IMR-90 (cell line): ENCODE measurements around the gene SLC22A14. TPM values are rescaled to one million over a fixed set of nuclear protein-coding genes. Genes with fewer than 3 reads are reported as not detected.
A peak's percentile ranks its signal among the peaks of the same experiment; 100 is the strongest.

Experiments used
- ATAC-seq: fragments of 200-7000 bp; cut with Tn5 transposase; 2 replicates; pipeline ENCODE4 v1.9.1; 2020; ENCODE audit warnings: low read depth, mild to moderate bottlenecking, moderate library complexity
- BruUV-seq: library from RNA; stranded (reverse); fragments of 400-500 nt; replicated peaks from 2 replicates; lab custom pipeline; 2021; lab: Mats Ljungman, UMichigan
- CTCF ChIA-PET: fragments of 300-600 bp; formaldehyde crosslinking; extraction: SDS; loops from one replicate; lab custom pipeline; 2021; ENCODE audit warnings: antibody characterized with exemption; lab: Yijun Ruan, JAX
- POLR2A ChIA-PET: fragments of 300-600 bp; sonication (Branson Sonifier 250); formaldehyde crosslinking; loops from one replicate; lab custom pipeline; 2022; ENCODE audit warnings: antibody characterized with exemption; ENCODE audit not compliant: unreplicated experiment; lab: Charles Lee
- DNase-seq: peaks from one replicate; pipeline ENCODE4 v3.0.0; 2013
- H2AFZ ChIP-seq: replicated peaks from 2 replicates; pipeline ENCODE3; 2013; ENCODE audit warnings: low read length, mild to moderate bottlenecking; ENCODE audit not compliant: poor library complexity
- H2AK5ac ChIP-seq: 2 replicates; pipeline ENCODE4 v1.6.1; 2013; ENCODE audit warnings: low read depth, low read length, inconsistent platforms
- H2AK9ac ChIP-seq: replicated peaks from 2 replicates; pipeline ENCODE3; 2013; ENCODE audit warnings: mild to moderate bottlenecking, low read depth, low read length, moderate library complexity; ENCODE audit not compliant: poor library complexity
- H2BK120ac ChIP-seq: 2 replicates; pipeline ENCODE4 v1.6.1; 2013; ENCODE audit warnings: low read depth, low read length, inconsistent platforms
- H2BK15ac ChIP-seq: 3 replicates; pipeline ENCODE4 v1.6.1; 2013; ENCODE audit warnings: low read depth, low read length, inconsistent platforms
- H2BK20ac ChIP-seq: 2 replicates; pipeline ENCODE4 v1.6.1; 2013; ENCODE audit warnings: low read depth, mild to moderate bottlenecking, inconsistent platforms, low read length, moderate library complexity
- H2BK5ac ChIP-seq: 2 replicates; pipeline ENCODE4 v1.6.1; 2013; ENCODE audit warnings: mild to moderate bottlenecking, low read depth, low read length, inconsistent platforms; ENCODE audit not compliant: poor library complexity, severe bottlenecking
- H3K14ac ChIP-seq: replicated peaks from 2 replicates; pipeline ENCODE4 v1.6.1; 2013; ENCODE audit warnings: low read depth, low read length, inconsistent platforms
- H3K18ac ChIP-seq: 2 replicates; pipeline ENCODE4 v1.6.1; 2013; ENCODE audit warnings: low read depth, low read length, control low read depth
- H3K23ac ChIP-seq: 2 replicates; pipeline ENCODE4 v1.6.1; 2013; ENCODE audit warnings: low read depth, low read length, inconsistent platforms
- H3K27ac ChIP-seq: 2 replicates; pipeline ENCODE4 v1.5.1; 2013; ENCODE audit warnings: mild to moderate bottlenecking, control low read depth, low read length; ENCODE audit not compliant: insufficient read depth
- H3K27me3 ChIP-seq: 2 replicates; pipeline ENCODE4 v1.6.1; 2013; ENCODE audit warnings: low read length; ENCODE audit not compliant: control insufficient read depth, insufficient read depth
- H3K36me3 ChIP-seq: 2 replicates; pipeline ENCODE4 v1.6.1; 2013; ENCODE audit warnings: low read length, mixed read lengths; ENCODE audit not compliant: control insufficient read depth, insufficient read depth
- H3K4ac ChIP-seq: 2 replicates; pipeline ENCODE4 v1.6.1; 2013; ENCODE audit warnings: low read depth, low read length, inconsistent platforms
- H3K4me1 ChIP-seq: 2 replicates; pipeline ENCODE4 v1.6.1; 2013; ENCODE audit warnings: low read length, mixed read lengths; ENCODE audit not compliant: control insufficient read depth, insufficient read depth
- H3K4me2 ChIP-seq: 2 replicates; pipeline ENCODE4 v1.6.1; 2013; ENCODE audit warnings: low read depth, mild to moderate bottlenecking, control low read depth, low read length, moderate library complexity
- H3K4me3 ChIP-seq: 2 replicates; pipeline ENCODE4 v1.5.1; 2013; ENCODE audit warnings: low read depth, mild to moderate bottlenecking, control low read depth, low read length, moderate library complexity; ENCODE audit not compliant: insufficient read depth
- H3K56ac ChIP-seq: 2 replicates; pipeline ENCODE4 v1.6.1; 2013; ENCODE audit warnings: low read length, inconsistent platforms; ENCODE audit not compliant: insufficient read depth; ENCODE audit errors: extremely low read depth
- H3K79me1 ChIP-seq, 2 experiments: 2 replicates each; pipeline ENCODE4 v1.6.1; 2013; ENCODE audit warnings: low read length in 2 of 2, inconsistent platforms in 1 of 2, low read depth in 1 of 2
- H3K9ac ChIP-seq: 2 replicates; pipeline ENCODE4 v1.6.1; 2013; ENCODE audit warnings: low read depth, low read length, control low read depth
- H3K9me1 ChIP-seq: 2 replicates; pipeline ENCODE4 v1.6.1; 2013; ENCODE audit warnings: low read length, inconsistent platforms; ENCODE audit not compliant: insufficient read depth
- H3K9me3 ChIP-seq: 2 replicates; pipeline ENCODE4 v1.6.1; 2013; ENCODE audit warnings: low read length; ENCODE audit not compliant: control insufficient read depth, insufficient read depth
- H4K20me1 ChIP-seq: 2 replicates; pipeline ENCODE4 v1.6.1; 2013; ENCODE audit warnings: low read length, inconsistent platforms; ENCODE audit not compliant: insufficient read depth
- H4K5ac ChIP-seq: 2 replicates; pipeline ENCODE4 v1.6.1; 2013; ENCODE audit warnings: mild to moderate bottlenecking, low read depth, low read length, control low read depth
- H4K8ac ChIP-seq, 2 experiments: 2 replicates each; pipeline ENCODE4 v1.6.1; 2013; ENCODE audit warnings: low read depth in 2 of 2, low read length in 2 of 2, control low read depth in 1 of 2, inconsistent platforms in 1 of 2
- H4K91ac ChIP-seq: 2 replicates; pipeline ENCODE4 v1.6.1; 2013; ENCODE audit warnings: low read depth, low read length, inconsistent platforms; ENCODE audit not compliant: insufficient read depth
- CEBPB ChIP-seq: IDR thresholded peaks from 2 replicates; pipeline ENCODE4 v1.6.1; 2012; ENCODE audit warnings: low read depth, low read length, improper control_type of control experiment
- MAZ ChIP-seq: IDR thresholded peaks from 2 replicates; pipeline ENCODE4 v1.6.1; 2012; ENCODE audit warnings: low read depth, mild to moderate bottlenecking, low read length, improper control_type of control experiment, moderate library complexity, borderline replicate concordance
- MXI1 ChIP-seq: IDR thresholded peaks from 2 replicates; pipeline ENCODE4 v1.6.1; 2012; ENCODE audit warnings: low read depth, mild to moderate bottlenecking, low read length, moderate library complexity, borderline replicate concordance
- NFE2L2 ChIP-seq: fragments of 150-350 bp; IDR thresholded peaks from 2 replicates; pipeline ENCODE4 v1.6.1; 2016; ENCODE audit warnings: low read depth, mild to moderate bottlenecking, low read length
- RAD21 ChIP-seq: IDR thresholded peaks from 2 replicates; pipeline ENCODE4 v1.6.1; 2012; ENCODE audit warnings: low read length, improper control_type of control experiment
- RCOR1 ChIP-seq: IDR thresholded peaks from 2 replicates; pipeline ENCODE4 v1.6.1; 2012; ENCODE audit warnings: mild to moderate bottlenecking, low read length, improper control_type of control experiment; ENCODE audit not compliant: insufficient replicate concordance
- WGBS, 2 experiments: methylation state at CpG; one replicate each; pipeline versions ENCODE4 v1.1.5 to v1.1.7; 2013; ENCODE audit warnings: missing lambda C conversion rate in 2 of 2; ENCODE audit not compliant: insufficient read length in 1 of 2; ENCODE audit errors: extremely low coverage in 2 of 2; 5-methylcytosine and 5-hydroxymethylcytosine counted together
- dilution Hi-C: fragments of 300-500 bp; cut with HindIII; formaldehyde crosslinking; loops from one replicate; pipeline ENCODE4 v1.14.3; 2018; ENCODE audit warnings: low sequenced_read_pairs; ENCODE audit not compliant: unreplicated experiment
- in situ Hi-C: fragments of 300-500 bp; cut with MboI; formaldehyde crosslinking; loops from 3 replicates; pipeline ENCODE4 v1.14.3; 2019; ENCODE audit warnings: low sequenced_read_pairs, inconsistent platforms, mixed read lengths
- intact Hi-C: fragments of 100-400 bp; cut with micrococcal nuclease; formaldehyde crosslinking; loops from 2 replicates; pipeline ENCODE4 v1.10.0; 2022
- polyA plus RNA-seq, 3 experiments: library from polyadenylated mRNA; depleted of rRNA; stranded (reverse); fragments of >200 nt; gene quantifications; 2 replicates each; pipeline ENCODE4 v1.2.3, GENCODE V29; 2012; ENCODE audit warnings: low replicate concordance in 1 of 3
- total RNA-seq: library from RNA; depleted of rRNA; stranded (reverse); fragments of >200 nt; gene quantifications from 2 replicates; pipeline ENCODE4 v1.2.3, GENCODE V29; 2012

Gene SLC22A14
- total and polyA plus RNA-seq, 2 of the 4 experiments (the other 2 are of a cell fraction), result under 0.01 to 0.07 TPM

GRCh38 chr3:38314112-38314763 is 32.1 kb downstream of the SLC22A14 start:
- H3K9ac ChIP-seq, result no peak overlapping the region
- H3K4me2 ChIP-seq, result no peak overlapping the region
- H2BK15ac ChIP-seq, result no peak overlapping the region
- DNase-seq (no peak), ATAC-seq (peak; percentile 30; the same call in 1 of the 2 replicates)
- CTCF ChIA-PET, result interaction anchor here (0.9 kb wide), 1 partner anchor 15 kb away, joined by 3 read pairs; no protein-coding TSS in a partner anchor
- no peak overlapping the region for H2AFZ ChIP-seq
- no peaks in the 10 kb centered on the region for H3K9me1 ChIP-seq
- WGBS, 2 experiments, result no CpG with 5 or more reads among the region's 4 CpGs
- H2BK5ac ChIP-seq, result no peak overlapping the region
- BruUV-seq, result no TSS peak
- H3K27me3 ChIP-seq, result peaks cover 27% of the 10 kb centered on the region
- H4K91ac ChIP-seq, result no peak overlapping the region
- H2BK20ac ChIP-seq, result no peak overlapping the region
- H4K20me1 ChIP-seq, result no peaks in the 10 kb centered on the region
- no peak overlapping the region for H3K56ac ChIP-seq
- no peak overlapping the region for H4K8ac ChIP-seq
- dilution Hi-C loops, result no loop called here
- no peak overlapping the region for H3K23ac ChIP-seq
- H2AK9ac ChIP-seq, result no peak overlapping the region
- H3K9me3 ChIP-seq, result no peaks in the 10 kb centered on the region
- H3K4me3 ChIP-seq, result no peak overlapping the region
- intact Hi-C loops, result no loop called here
- no peak overlapping the region for H2BK120ac ChIP-seq
- H2AK5ac ChIP-seq, result no peak overlapping the region
- in situ Hi-C loops, result no loop called here
- TF ChIP-seq RAD21 (no peak), NFE2L2 (no peak), CEBPB (no peak), RCOR1 (no peak), MAZ (no peak), MXI1 (no peak)
- no peak overlapping the region for H3K18ac ChIP-seq
- H3K79me1 ChIP-seq, result no peaks in the 10 kb centered on the region
- no peak overlapping the region for H3K14ac ChIP-seq
- no peak overlapping the region for H3K4ac ChIP-seq
- H3K36me3 ChIP-seq, result no peaks in the 10 kb centered on the region
- no peak overlapping the region for H3K27ac ChIP-seq
- H4K5ac ChIP-seq, result no peak overlapping the region
- POLR2A ChIA-PET, result no interaction called here
- no peaks in the 10 kb centered on the region for H3K4me1 ChIP-seq
